Measurements from ENCODE around the gene MAD2L1. TPM values are rescaled to one million over a fixed set of nuclear protein-coding genes. Genes with fewer than 3 reads are reported as not detected.

Gene MAD2L1
- total RNA-seq, 2 experiments from 2014 or later, result 109 to 112 TPM

DNA sequence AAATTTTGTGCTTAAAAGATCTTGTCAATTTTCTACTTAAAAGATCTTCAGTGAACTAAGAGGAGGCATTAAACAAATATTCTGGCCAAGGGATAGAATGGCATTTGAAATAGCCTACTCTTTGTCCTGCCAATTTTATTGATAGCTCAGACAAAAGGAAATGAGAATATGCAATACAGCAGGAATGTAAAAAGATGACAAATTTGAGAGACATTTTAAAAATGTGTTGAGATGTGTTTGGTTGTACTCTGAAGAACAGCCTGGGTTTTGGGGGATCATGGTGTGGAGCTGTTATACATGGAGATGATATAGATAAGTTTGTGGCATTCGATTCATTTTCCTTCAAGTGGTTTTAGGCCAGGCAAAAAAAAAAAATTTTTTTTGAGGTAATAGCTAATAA lies 11.6 kb upstream of the MAD2L1 start:
- H2AFZ ChIP-seq (ENCODE audit: low read length), result no peak overlapping the region
- intact Hi-C loops (cut with micrococcal nuclease; ENCODE audit: unreplicated experiment), result no loop called here
- no peaks in the 10 kb centered on the region for H3K79me2 ChIP-seq (ENCODE audit: insufficient read depth, low read depth, low read length)
- no peaks in the 10 kb centered on the region for H3K9me2 ChIP-seq (ENCODE audit: insufficient read depth, low read length)
- no TSS peak for BruUV-seq (replicated peaks)
- ChIA-PET POLR2A (interaction anchor here (0.5 to 2.3 kb wide), 5 partner anchors 13 to 1583 kb away, joined by 3 to 10 read pairs (median 3); no protein-coding TSS in a partner anchor), CTCF (ENCODE audit: unreplicated experiment) (no interaction called here)
- H3K4me2 ChIP-seq (ENCODE audit: low read length), result no peak overlapping the region
- no peaks in the 10 kb centered on the region for H3K36me3 ChIP-seq (ENCODE audit: insufficient read depth, low read length)
- DNase-seq (ENCODE audit: low spot score), result no peak
- no peak overlapping the region for H3K27ac ChIP-seq (ENCODE audit: low read depth, low read length, poor library complexity, severe bottlenecking)
- no peaks in the 10 kb centered on the region for H3K4me1 ChIP-seq (ENCODE audit: insufficient read depth, low read length, poor library complexity, severe bottlenecking)
- H3K4me3 ChIP-seq (ENCODE audit: low read depth, low read length, poor library complexity, severe bottlenecking), result no peak overlapping the region
- no peaks in the 10 kb centered on the region for H3K9me3 ChIP-seq (ENCODE audit: low read length)
- no peaks in the 10 kb centered on the region for H4K20me1 ChIP-seq (ENCODE audit: insufficient read depth, low read length)
- TF ChIP-seq, protein P1, sequence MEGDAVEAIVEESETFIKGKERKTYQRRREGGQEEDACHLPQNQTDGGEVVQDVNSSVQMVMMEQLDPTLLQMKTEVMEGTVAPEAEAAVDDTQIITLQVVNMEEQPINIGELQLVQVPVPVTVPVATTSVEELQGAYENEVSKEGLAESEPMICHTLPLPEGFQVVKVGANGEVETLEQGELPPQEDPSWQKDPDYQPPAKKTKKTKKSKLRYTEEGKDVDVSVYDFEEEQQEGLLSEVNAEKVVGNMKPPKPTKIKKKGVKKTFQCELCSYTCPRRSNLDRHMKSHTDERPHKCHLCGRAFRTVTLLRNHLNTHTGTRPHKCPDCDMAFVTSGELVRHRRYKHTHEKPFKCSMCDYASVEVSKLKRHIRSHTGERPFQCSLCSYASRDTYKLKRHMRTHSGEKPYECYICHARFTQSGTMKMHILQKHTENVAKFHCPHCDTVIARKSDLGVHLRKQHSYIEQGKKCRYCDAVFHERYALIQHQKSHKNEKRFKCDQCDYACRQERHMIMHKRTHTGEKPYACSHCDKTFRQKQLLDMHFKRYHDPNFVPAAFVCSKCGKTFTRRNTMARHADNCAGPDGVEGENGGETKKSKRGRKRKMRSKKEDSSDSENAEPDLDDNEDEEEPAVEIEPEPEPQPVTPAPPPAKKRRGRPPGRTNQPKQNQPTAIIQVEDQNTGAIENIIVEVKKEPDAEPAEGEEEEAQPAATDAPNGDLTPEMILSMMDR (conservative IDR thresholded peaks at IDR 0.05; ENCODE audit: low read length), result no peak
- no peak for TF ChIP-seq EZH2phosphoT487 (IDR thresholded peaks at IDR 0.05; ENCODE audit: borderline replicate concordance, low read depth, low read length)

DNA sequence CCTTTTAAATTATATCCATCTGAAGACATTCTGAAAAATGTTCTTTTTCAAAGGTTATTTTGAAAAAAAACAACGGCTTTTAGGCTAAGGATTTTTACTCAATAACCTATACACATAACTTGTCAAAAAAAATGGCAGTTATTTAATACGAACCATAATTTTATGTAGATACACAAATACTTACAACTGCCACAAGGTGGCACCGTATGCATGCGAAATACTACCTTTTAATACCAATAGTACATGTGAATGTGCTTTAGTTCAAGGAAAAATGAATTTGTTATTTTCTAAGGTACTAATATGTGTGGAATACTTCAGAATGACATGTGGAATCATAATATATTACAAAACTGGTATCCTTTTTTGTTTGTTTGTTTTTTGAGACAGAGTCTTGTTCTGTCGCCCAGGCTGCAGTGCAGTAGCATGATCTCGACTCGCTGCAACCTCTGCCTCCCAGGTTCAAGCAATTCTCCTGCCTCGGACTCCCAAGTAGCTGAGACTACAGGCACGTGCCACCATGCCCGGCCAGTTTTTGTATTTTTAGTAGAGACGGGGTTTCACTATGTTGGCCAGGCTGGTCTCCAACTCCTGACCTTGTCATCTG lies 4.6 kb upstream of the MAD2L1 start:
- Histone ChIP-seq H3K27ac (ENCODE audit: low read depth, low read length, poor library complexity, severe bottlenecking) (no peak overlapping the region), H3K79me2 (ENCODE audit: insufficient read depth, low read depth, low read length) (peaks cover 28% of the 10 kb centered on the region; the same call in 1 of the 2 replicates), H3K36me3 (ENCODE audit: insufficient read depth, low read length) (no peaks in the 10 kb centered on the region), H4K20me1 (ENCODE audit: insufficient read depth, low read length) (no peaks in the 10 kb centered on the region), H3K9me2 (ENCODE audit: insufficient read depth, low read length) (no peaks in the 10 kb centered on the region), H3K9me3 (ENCODE audit: low read length) (no peaks in the 10 kb centered on the region), H2AFZ (ENCODE audit: low read length) (no peak overlapping the region), H3K4me1 (ENCODE audit: insufficient read depth, low read length, poor library complexity, severe bottlenecking) (peaks cover 25% of the 10 kb centered on the region), H3K4me3 (ENCODE audit: low read depth, low read length, poor library complexity, severe bottlenecking) (no peak overlapping the region), H3K4me2 (ENCODE audit: low read length) (peak overlapping the region; percentile 31)
- no TSS peak for BruUV-seq (replicated peaks)
- TF ChIP-seq, protein P1 (conservative IDR thresholded peaks at IDR 0.05; ENCODE audit: low read length), result peak; percentile 87
- TF ChIP-seq EZH2phosphoT487 (IDR thresholded peaks at IDR 0.05; ENCODE audit: borderline replicate concordance, low read depth, low read length), result no peak
- intact Hi-C loops (cut with micrococcal nuclease; ENCODE audit: unreplicated experiment), result loop anchor here (1.0 to 5.0 kb wide), 2 partner anchors 85 to 1026 kb away; no protein-coding TSS in a partner anchor
- peak; percentile 73 for DNase-seq (ENCODE audit: low spot score)
- POLR2A ChIA-PET, result interaction anchor here (1.2 kb wide), 1 partner anchor 20 kb away, joined by 3 read pairs; no protein-coding TSS in a partner anchor
- CTCF ChIA-PET (ENCODE audit: unreplicated experiment), result no interaction called here

DNA sequence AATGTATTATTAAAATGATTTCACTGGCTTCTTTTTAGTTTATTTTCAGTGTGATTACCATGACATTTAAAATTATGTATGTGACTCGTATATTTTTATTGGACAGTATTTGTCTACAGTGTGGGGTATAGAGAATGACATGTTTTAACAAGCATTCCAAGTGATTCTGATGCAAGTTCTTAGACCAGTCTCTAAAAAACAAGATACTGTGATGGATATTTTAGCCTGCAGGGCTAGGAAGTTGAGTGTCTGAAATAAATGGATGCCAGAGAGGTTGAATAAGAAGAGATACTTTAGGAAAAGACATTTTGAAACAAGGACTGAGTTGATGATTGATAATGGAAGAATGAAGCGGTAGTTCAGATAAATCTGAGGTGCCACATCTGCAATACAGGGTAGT lies 3.5 kb upstream of the MAD2L1 start:
- Histone ChIP-seq H3K36me3 (ENCODE audit: insufficient read depth, low read length) (peaks cover 10% of the 10 kb centered on the region), H3K79me2 (ENCODE audit: insufficient read depth, low read depth, low read length) (peaks cover 39% of the 10 kb centered on the region), H4K20me1 (ENCODE audit: insufficient read depth, low read length) (peaks cover 5% of the 10 kb centered on the region), H3K4me2 (ENCODE audit: low read length) (peak overlapping the region; percentile 13; the same call in 1 of the 2 replicates), H3K27ac (ENCODE audit: low read depth, low read length, poor library complexity, severe bottlenecking) (no peak overlapping the region), H3K4me3 (ENCODE audit: low read depth, low read length, poor library complexity, severe bottlenecking) (no peak overlapping the region), H3K4me1 (ENCODE audit: insufficient read depth, low read length, poor library complexity, severe bottlenecking) (peaks cover 27% of the 10 kb centered on the region), H3K9me3 (ENCODE audit: low read length) (no peaks in the 10 kb centered on the region), H3K9me2 (ENCODE audit: insufficient read depth, low read length) (no peaks in the 10 kb centered on the region), H2AFZ (ENCODE audit: low read length) (no peak overlapping the region)
- no TSS peak for BruUV-seq (replicated peaks)
- ChIA-PET CTCF (ENCODE audit: unreplicated experiment) (no interaction called here), POLR2A (no interaction called here)
- DNase-seq (ENCODE audit: low spot score), result no peak
- TF ChIP-seq EZH2phosphoT487 (IDR thresholded peaks at IDR 0.05; ENCODE audit: borderline replicate concordance, low read depth, low read length), result no peak
- TF ChIP-seq, protein P1 (conservative IDR thresholded peaks at IDR 0.05; ENCODE audit: low read length), result no peak
- intact Hi-C loops (cut with micrococcal nuclease; ENCODE audit: unreplicated experiment), result loop anchor here (5.0 kb wide), 1 partner anchor 1027 kb away; no protein-coding TSS in a partner anchor

Measured in OCI-LY7 (cell line).